Keratinocyte (primary cell): ENCODE results near the gene FSTL3.
"Not testable (repeated sequence)": the region's sequence is repeated elsewhere in the genome, so short reads cannot be mapped to it uniquely, and the experiment has no call there.

Source experiments
- EZH2 ChIP-seq: IDR thresholded peaks from one replicate; pipeline ENCODE4 v1.6.1; 2012; ENCODE audit warnings: inconsistent platforms, mild to moderate bottlenecking, low read length, moderate library complexity
- TF ChIP-seq, protein P1 (sequence below), 3 experiments: IDR thresholded peaks in 1 of 3; conservative IDR thresholded peaks in 1 of 3; optimal IDR thresholded peaks in 1 of 3; 2 replicates in 2 of 3; 3 replicates in 1 of 3; pipeline versions ENCODE3 to v1.5.1; 2011; ENCODE audit warnings: low read length in 3 of 3, mild to moderate bottlenecking in 3 of 3, moderate library complexity in 2 of 3, control low read depth in 1 of 3, inconsistent platforms in 1 of 3; ENCODE audit not compliant: insufficient read depth in 2 of 3; ENCODE audit errors: extremely low read depth in 1 of 3

DNA sequence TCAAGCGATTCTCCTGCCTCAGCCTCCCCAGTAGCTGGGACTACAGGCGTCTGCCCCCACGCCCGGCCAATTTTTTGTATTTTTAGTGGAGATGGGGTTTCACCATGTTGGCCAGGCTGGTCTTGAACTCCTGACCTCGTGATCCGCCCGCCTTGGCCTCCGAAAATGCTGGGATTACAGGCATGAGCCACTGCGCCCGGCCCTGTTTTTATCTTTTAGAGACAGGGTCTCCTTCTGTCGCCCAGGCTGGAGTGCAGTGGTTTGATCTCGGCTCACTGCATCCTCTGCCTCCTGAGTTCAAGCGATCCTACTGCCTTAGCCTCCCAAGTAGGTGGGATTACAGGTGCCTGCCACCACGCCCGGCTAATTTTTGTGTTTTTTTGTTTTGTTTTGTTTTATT lies 22.3 kb downstream of the FSTL3 start:
- TF ChIP-seq, protein P1, sequence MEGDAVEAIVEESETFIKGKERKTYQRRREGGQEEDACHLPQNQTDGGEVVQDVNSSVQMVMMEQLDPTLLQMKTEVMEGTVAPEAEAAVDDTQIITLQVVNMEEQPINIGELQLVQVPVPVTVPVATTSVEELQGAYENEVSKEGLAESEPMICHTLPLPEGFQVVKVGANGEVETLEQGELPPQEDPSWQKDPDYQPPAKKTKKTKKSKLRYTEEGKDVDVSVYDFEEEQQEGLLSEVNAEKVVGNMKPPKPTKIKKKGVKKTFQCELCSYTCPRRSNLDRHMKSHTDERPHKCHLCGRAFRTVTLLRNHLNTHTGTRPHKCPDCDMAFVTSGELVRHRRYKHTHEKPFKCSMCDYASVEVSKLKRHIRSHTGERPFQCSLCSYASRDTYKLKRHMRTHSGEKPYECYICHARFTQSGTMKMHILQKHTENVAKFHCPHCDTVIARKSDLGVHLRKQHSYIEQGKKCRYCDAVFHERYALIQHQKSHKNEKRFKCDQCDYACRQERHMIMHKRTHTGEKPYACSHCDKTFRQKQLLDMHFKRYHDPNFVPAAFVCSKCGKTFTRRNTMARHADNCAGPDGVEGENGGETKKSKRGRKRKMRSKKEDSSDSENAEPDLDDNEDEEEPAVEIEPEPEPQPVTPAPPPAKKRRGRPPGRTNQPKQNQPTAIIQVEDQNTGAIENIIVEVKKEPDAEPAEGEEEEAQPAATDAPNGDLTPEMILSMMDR (optimal IDR thresholded peaks at IDR 0.05 in 1 of 3, IDR thresholded peaks at IDR 0.05 in 1 of 3, conservative IDR thresholded peaks at IDR 0.05 in 1 of 3; ENCODE audit: extremely low read depth in 1 of 3, insufficient read depth in 2 of 3, low read length in 3 of 3), result not testable (repeated sequence)
- TF ChIP-seq EZH2, result not testable (repeated sequence)
